Gastrocnemius medialis (tissue), 4 donors: ENCODE data around the gene OR6B2.

Source experiments
- CTCF ChIP-seq, 5 experiments: fragments of 450-650 bp in 3 of 5; fragments of 200-600 bp in 2 of 5; sonication (generic) in 2 of 5; IDR thresholded peaks in 4 of 5; conservative IDR thresholded peaks in 1 of 5; 1 replicate in 4 of 5; 2 replicates in 1 of 5; pipeline ENCODE4 v1.5.1; 2016 to 2019; ENCODE audit warnings: antibody characterized with exemption in 5 of 5, mild to moderate bottlenecking in 3 of 5, moderate library complexity in 3 of 5
- POLR2A ChIP-seq, 2 donors: fragments of 450-650 bp; IDR thresholded peaks; one replicate each; pipeline ENCODE4 v1.6.1; 2017; ENCODE audit warnings: antibody characterized with exemption in 2 of 2, mild to moderate bottlenecking in 2 of 2, moderate library complexity in 2 of 2

GRCh38 chr2:239990966-239991365, 39.3 kb downstream of the OR6B2 start:
- no peak for TF ChIP-seq CTCF (IDR thresholded peaks at IDR 0.05 in 4 of 5, conservative IDR thresholded peaks at IDR 0.05 in 1 of 5)
- no peak for TF ChIP-seq POLR2A (IDR thresholded peaks at IDR 0.05)
